AG04449 (cell line): Measurements from ENCODE around the gene CCSAP.
"Not testable (repeated sequence)": the region's sequence is repeated elsewhere in the genome, so short reads cannot be mapped to it uniquely, and the experiment has no call there.

Experiments used
- CTCF ChIA-PET: fragments of 350-600 bp; formaldehyde crosslinking; extraction: SDS; loops from one replicate; lab custom pipeline; 2021; ENCODE audit warnings: antibody characterized with exemption; lab: Yijun Ruan, JAX
- POLR2A ChIA-PET: fragments of 400-600, 350-600 bp; formaldehyde crosslinking; extraction: SDS; loops from one replicate; lab custom pipeline; 2020; ENCODE audit warnings: antibody characterized with exemption, inconsistent platforms; lab: Yijun Ruan, JAX
- DNase-seq: peaks from one replicate; pipeline ENCODE4 v3.0.0-alpha.2; 2010; ENCODE audit warnings: low read depth, low spot score
- H3K4me3 ChIP-seq: 2 replicates; pipeline ENCODE4 v1.5.1; 2011; ENCODE audit warnings: low read depth, mild to moderate bottlenecking, control low read depth, low read length
- CTCF ChIP-seq: IDR thresholded peaks from one replicate; pipeline ENCODE4 v1.5.1; 2011; ENCODE audit warnings: mild to moderate bottlenecking, moderate library complexity, low read length, control low read depth, inconsistent platforms; ENCODE audit not compliant: insufficient read depth; ENCODE audit errors: missing control alignments

The CCSAP gene

GRCh38 chr1:229334716-229335115 lies 8.1 kb downstream of the CCSAP start:
- ChIA-PET CTCF (interaction anchor here (0.8 kb wide), 1 partner anchor 670 kb away, joined by 3 read pairs; no protein-coding TSS in a partner anchor), POLR2A (no interaction called here)
- no peak overlapping the region for H3K4me3 ChIP-seq
- no peak for TF ChIP-seq CTCF
- no peak for DNase-seq

GRCh38 chr1:229334269-229334668 lies 8.6 kb downstream of the CCSAP start:
- ChIA-PET CTCF (no interaction called here), POLR2A (no interaction called here)
- TF ChIP-seq CTCF, result no peak
- DNase-seq, result no peak
- H3K4me3 ChIP-seq, result no peak overlapping the region

GRCh38 chr1:229328598-229329362 lies 14.1 kb downstream of the CCSAP start:
- no peak overlapping the region for H3K4me3 ChIP-seq
- TF ChIP-seq CTCF, result no peak
- ChIA-PET CTCF (no interaction called here), POLR2A (no interaction called here)
- no peak for DNase-seq

- POLR2A ChIA-PET, H3K4me3 ChIP-seq, CTCF ChIA-PET, DNase-seq: not testable (repeated sequence)
Measured at GRCh38 chr1:229327765-229328164, 15.1 kb downstream of the CCSAP start.

- CTCF ChIA-PET, result interaction anchor here (1.0 to 1.8 kb wide), 2 partner anchors 9 to 18 kb away, joined by 3 to 5 read pairs; no protein-coding TSS in a partner anchor
- no peak for TF ChIP-seq CTCF
- no peak for DNase-seq
- POLR2A ChIA-PET, result no interaction called here
- no peak overlapping the region for H3K4me3 ChIP-seq
Measured at GRCh38 chr1:229326601-229327000, 16.2 kb downstream of the CCSAP start.

GRCh38 chr1:229325853-229326487 lies 16.9 kb downstream of the CCSAP start:
- ChIA-PET POLR2A (no interaction called here), CTCF (interaction anchor here (1.0 to 1.8 kb wide), 2 partner anchors 10 to 18 kb away, joined by 3 to 5 read pairs; no protein-coding TSS in a partner anchor)
- no peak for DNase-seq
- no peak overlapping the region for H3K4me3 ChIP-seq
- TF ChIP-seq CTCF, result no peak
